ENCODE measurements around the gene PABPC3. TPM values are rescaled to one million over a fixed set of nuclear protein-coding genes. Genes with fewer than 3 reads are reported as not detected.

The PABPC3 gene
- total and polyA plus RNA-seq, 2 of the 4 experiments (the other 2 are of a cell fraction) = 0.15 to 0.18 TPM

GRCh38 chr13:25109341-25109740 lies 13.4 kb downstream of the PABPC3 start:
- Histone ChIP-seq H4K8ac (ENCODE audit: low read depth in 2 of 2, low read length in 2 of 2) (no peak overlapping the region), H4K5ac (ENCODE audit: low read depth, low read length) (no peak overlapping the region), H3K9me3 (ENCODE audit: control insufficient read depth, insufficient read depth, low read length) (no peaks in the 10 kb centered on the region), H3K14ac (replicated peaks; ENCODE audit: low read depth, low read length) (no peak overlapping the region), H2AFZ (replicated peaks; ENCODE audit: low read length, poor library complexity) (no peak overlapping the region), H3K9ac (ENCODE audit: low read depth, low read length) (no peak overlapping the region), H2BK120ac (ENCODE audit: low read depth, low read length) (no peak overlapping the region), H3K4me2 (ENCODE audit: low read depth, low read length) (no peak overlapping the region), H3K27me3 (ENCODE audit: control insufficient read depth, insufficient read depth, low read length) (no peaks in the 10 kb centered on the region), H2AK5ac (ENCODE audit: low read depth, low read length) (no peak overlapping the region), H2BK15ac (ENCODE audit: low read depth, low read length) (no peak overlapping the region), H3K4ac (ENCODE audit: low read depth, low read length) (no peak overlapping the region), H4K20me1 (ENCODE audit: insufficient read depth, low read length) (no peaks in the 10 kb centered on the region), H2AK9ac (replicated peaks; ENCODE audit: low read depth, low read length, poor library complexity) (no peak overlapping the region), H2BK20ac (ENCODE audit: low read depth, low read length) (no peak overlapping the region), H3K36me3 (ENCODE audit: control insufficient read depth, insufficient read depth, low read length) (no peaks in the 10 kb centered on the region), H4K91ac (ENCODE audit: insufficient read depth, low read depth, low read length) (no peak overlapping the region), H2BK5ac (ENCODE audit: low read depth, low read length, poor library complexity, severe bottlenecking) (no peak overlapping the region), H3K79me1 (ENCODE audit: low read depth in 1 of 2, low read length in 2 of 2) (no peaks in the 10 kb centered on the region), H3K18ac (ENCODE audit: low read depth, low read length) (no peak overlapping the region), H3K27ac (ENCODE audit: insufficient read depth, low read length) (no peak overlapping the region), H3K23ac (ENCODE audit: low read depth, low read length) (no peak overlapping the region), H3K9me1 (ENCODE audit: insufficient read depth, low read length) (no peaks in the 10 kb centered on the region), H3K56ac (ENCODE audit: extremely low read depth, insufficient read depth, low read length) (no peak overlapping the region), H3K4me3 (ENCODE audit: insufficient read depth, low read depth, low read length) (no peak overlapping the region), H3K4me1 (ENCODE audit: control insufficient read depth, insufficient read depth, low read length) (no peaks in the 10 kb centered on the region)
- POLR2A ChIA-PET (ENCODE audit: unreplicated experiment) = no interaction called here
- intact Hi-C loops (cut with micrococcal nuclease) (no loop called here), dilution Hi-C loops (cut with HindIII; ENCODE audit: low sequenced_read_pairs, unreplicated experiment) (no loop called here), in situ Hi-C loops (cut with MboI; ENCODE audit: low sequenced_read_pairs) (no loop called here)
- no CpG with 5 or more reads among the region's 5 CpGs for WGBS, 2 experiments (ENCODE audit: extremely low coverage in 2 of 2, insufficient read length in 1 of 2)
- DNase-seq = no peak
- no peak for TF ChIP-seq NFE2L2 (IDR thresholded peaks at IDR 0.05; ENCODE audit: low read depth, low read length)
- TF ChIP-seq, protein P1, sequence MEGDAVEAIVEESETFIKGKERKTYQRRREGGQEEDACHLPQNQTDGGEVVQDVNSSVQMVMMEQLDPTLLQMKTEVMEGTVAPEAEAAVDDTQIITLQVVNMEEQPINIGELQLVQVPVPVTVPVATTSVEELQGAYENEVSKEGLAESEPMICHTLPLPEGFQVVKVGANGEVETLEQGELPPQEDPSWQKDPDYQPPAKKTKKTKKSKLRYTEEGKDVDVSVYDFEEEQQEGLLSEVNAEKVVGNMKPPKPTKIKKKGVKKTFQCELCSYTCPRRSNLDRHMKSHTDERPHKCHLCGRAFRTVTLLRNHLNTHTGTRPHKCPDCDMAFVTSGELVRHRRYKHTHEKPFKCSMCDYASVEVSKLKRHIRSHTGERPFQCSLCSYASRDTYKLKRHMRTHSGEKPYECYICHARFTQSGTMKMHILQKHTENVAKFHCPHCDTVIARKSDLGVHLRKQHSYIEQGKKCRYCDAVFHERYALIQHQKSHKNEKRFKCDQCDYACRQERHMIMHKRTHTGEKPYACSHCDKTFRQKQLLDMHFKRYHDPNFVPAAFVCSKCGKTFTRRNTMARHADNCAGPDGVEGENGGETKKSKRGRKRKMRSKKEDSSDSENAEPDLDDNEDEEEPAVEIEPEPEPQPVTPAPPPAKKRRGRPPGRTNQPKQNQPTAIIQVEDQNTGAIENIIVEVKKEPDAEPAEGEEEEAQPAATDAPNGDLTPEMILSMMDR (conservative IDR thresholded peaks at IDR 0.05; ENCODE audit: low read depth, low read length) = no peak
- TF ChIP-seq POLR2A (IDR thresholded peaks at IDR 0.05; ENCODE audit: low read depth, low read length) = no peak
- TF ChIP-seq MAZ (IDR thresholded peaks at IDR 0.05; ENCODE audit: borderline replicate concordance, low read depth, low read length) = no peak
- no peak for TF ChIP-seq RFX5 (IDR thresholded peaks at IDR 0.05; ENCODE audit: low read depth, low read length)
- TF ChIP-seq, protein P2, sequence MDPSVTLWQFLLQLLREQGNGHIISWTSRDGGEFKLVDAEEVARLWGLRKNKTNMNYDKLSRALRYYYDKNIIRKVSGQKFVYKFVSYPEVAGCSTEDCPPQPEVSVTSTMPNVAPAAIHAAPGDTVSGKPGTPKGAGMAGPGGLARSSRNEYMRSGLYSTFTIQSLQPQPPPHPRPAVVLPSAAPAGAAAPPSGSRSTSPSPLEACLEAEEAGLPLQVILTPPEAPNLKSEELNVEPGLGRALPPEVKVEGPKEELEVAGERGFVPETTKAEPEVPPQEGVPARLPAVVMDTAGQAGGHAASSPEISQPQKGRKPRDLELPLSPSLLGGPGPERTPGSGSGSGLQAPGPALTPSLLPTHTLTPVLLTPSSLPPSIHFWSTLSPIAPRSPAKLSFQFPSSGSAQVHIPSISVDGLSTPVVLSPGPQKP (IDR thresholded peaks at IDR 0.05; ENCODE audit: borderline replicate concordance, low read depth, low read length) = no peak
- TF ChIP-seq MXI1 (IDR thresholded peaks at IDR 0.05; ENCODE audit: borderline replicate concordance, low read depth, low read length) = no peak
- TF ChIP-seq SMC3 (IDR thresholded peaks at IDR 0.05; ENCODE audit: low read depth, low read length) = no peak
- TF ChIP-seq RCOR1 (IDR thresholded peaks at IDR 0.05; ENCODE audit: insufficient replicate concordance, low read length) = no peak
- TF ChIP-seq MAFK (IDR thresholded peaks at IDR 0.05; ENCODE audit: low read depth, low read length) = no peak
- TF ChIP-seq FOS (IDR thresholded peaks at IDR 0.05; ENCODE audit: low read depth, low read length) = no peak
- no peak for TF ChIP-seq USF2 (IDR thresholded peaks at IDR 0.05; ENCODE audit: low read depth, low read length)
- no peak for TF ChIP-seq CEBPB (IDR thresholded peaks at IDR 0.05; ENCODE audit: low read depth, low read length)
- no peak for TF ChIP-seq RAD21 (IDR thresholded peaks at IDR 0.05; ENCODE audit: low read length)
- no peak for TF ChIP-seq CHD1 (IDR thresholded peaks at IDR 0.05; ENCODE audit: low read depth, low read length)
- TF ChIP-seq BHLHE40 (IDR thresholded peaks at IDR 0.05; ENCODE audit: low read depth, low read length) = no peak
- BruUV-seq (replicated peaks) = no TSS peak
- ATAC-seq (ENCODE audit: low read depth) = no peak
- CTCF ChIA-PET = no interaction called here

Data from IMR-90 (cell line).